HFF-Myc (cell line): Measurements from ENCODE around the gene C5orf46.

Experiments
- DNase-seq: peaks from one replicate; pipeline ENCODE4 v3.0.0-alpha.2; 2011; ENCODE audit warnings: low read depth; ENCODE audit errors: extremely low read depth
- H3K4me3 ChIP-seq: replicated peaks from 2 replicates; pipeline ENCODE4 v1.5.1; 2011; ENCODE audit warnings: low read depth, mild to moderate bottlenecking, control low read depth, low read length
- CTCF ChIP-seq: IDR thresholded peaks from 2 replicates; pipeline ENCODE4 v1.5.1; 2012; ENCODE audit warnings: mild to moderate bottlenecking, low read depth, low read length, control low read depth; ENCODE audit errors: missing control alignments

C5orf46 gene

GRCh38 chr5:147913786-147914185, 7.4 kb upstream of the C5orf46 start:
- DNase-seq: no peak
- no peak for TF ChIP-seq CTCF
- H3K4me3 ChIP-seq: no peak overlapping the region

DNA sequence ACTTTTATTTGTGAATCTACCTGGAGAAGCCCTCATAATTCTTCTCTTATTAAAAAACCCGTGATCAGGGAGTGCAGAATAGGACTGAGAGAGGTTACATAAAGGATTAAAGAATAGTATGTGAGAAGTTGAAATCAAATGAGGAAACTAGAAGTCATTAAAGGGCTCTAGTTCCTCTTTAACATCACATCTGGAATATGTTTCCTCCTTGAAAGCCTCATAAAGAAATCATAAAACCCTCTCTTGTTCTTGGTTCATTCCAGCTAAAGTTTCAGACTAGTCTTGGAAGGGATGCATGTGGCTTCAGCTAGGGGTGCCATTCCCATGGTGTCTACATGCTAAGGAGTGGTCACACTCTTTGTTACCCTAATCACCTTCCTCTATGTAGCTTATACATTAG, 5.7 kb upstream of the C5orf46 start:
- no peak for DNase-seq

GRCh38 chr5:147911427-147911826, 5.1 kb upstream of the C5orf46 start:
- no peak for DNase-seq
- H3K4me3 ChIP-seq: no peak overlapping the region

More for the DNA sequence above, 5.7 kb upstream of the C5orf46 start:
- no peak overlapping the region for H3K4me3 ChIP-seq
- TF ChIP-seq CTCF: no peak

DNA sequence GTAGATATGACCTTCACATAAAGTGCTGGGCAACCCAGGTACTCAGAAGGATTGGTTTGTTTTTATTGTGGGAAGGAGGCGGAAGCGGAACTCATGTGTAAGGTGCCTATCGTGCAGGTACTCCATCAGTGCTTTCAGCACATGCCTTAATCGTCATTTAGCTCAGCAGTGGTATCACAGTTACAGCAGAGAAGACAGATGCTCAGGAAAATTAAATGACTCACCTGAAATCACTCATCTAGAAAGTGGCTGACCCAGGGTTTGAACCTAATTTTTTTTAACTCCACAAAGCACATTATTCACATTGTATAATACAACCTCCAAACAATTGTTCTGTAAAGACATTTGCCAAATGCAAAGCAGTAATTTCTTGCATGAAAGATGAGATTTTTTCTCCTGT, 2.2 kb downstream of the C5orf46 start:
- DNase-seq: no peak
- no peak for TF ChIP-seq CTCF
- H3K4me3 ChIP-seq: no peak overlapping the region

More at GRCh38 chr5:147911427-147911826, 5.1 kb upstream of the C5orf46 start:
- no peak for TF ChIP-seq CTCF

GRCh38 chr5:147902609-147903115, 3.7 kb downstream of the C5orf46 start:
- H3K4me3 ChIP-seq: no peak overlapping the region
- TF ChIP-seq CTCF: no peak
- no peak for DNase-seq

DNA sequence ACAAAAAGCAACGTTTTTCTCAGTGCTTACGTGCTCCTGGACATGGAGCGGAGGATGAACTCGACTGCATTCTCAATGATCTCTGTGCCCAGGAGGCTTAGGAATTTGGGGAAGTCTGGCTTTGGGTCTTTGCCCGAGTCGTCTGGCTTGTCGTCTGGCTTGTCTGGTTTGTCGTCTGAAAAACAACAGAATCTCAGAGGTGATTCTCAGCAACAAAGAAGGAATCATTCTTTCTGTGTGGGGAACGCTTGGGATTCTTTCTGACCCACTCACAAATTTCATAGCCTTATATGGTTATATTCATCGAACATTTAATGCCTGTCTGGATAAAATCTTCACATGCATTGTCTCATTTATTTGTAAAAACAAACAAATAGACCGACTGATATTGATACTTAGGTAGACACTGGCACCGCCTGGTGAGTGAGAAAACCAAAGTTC, 4.7 kb downstream of the C5orf46 start:
- TF ChIP-seq CTCF: no peak
- no peak for DNase-seq
- no peak overlapping the region for H3K4me3 ChIP-seq

DNA sequence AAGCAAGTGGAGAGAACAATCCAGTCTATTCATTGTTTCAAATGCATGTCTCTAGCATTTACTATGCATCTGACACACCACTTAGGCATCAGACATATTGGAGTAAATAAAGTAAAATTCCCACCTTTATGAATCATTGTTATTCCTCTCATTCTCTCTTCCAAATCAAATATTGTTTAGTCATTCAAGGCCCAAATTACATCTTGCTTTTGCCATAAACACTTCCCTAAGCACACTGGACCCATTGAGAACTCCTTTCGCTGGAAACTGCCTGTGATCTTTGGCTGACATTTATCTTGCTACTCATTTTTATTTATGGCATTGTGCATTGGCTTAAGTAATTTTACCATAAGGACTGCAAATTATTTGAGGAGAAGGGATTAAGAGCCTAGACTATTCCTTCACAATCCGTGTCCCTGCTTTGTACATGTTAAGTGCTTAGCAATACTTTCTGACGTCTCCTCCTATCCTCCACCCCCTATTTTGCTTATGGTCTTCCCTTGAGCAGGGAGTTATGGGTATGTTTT, 7.4 kb downstream of the C5orf46 start:
- TF ChIP-seq CTCF: no peak
- no peak overlapping the region for H3K4me3 ChIP-seq
- no peak for DNase-seq
